Rectal smooth muscle tissue (tissue), 1 donor: ENCODE data around the gene ASCC1.

Source experiments
- H3K27ac ChIP-seq: one replicate; pipeline ENCODE4 v1.7.0; 2013; ENCODE audit warnings: low read depth, low read length, inconsistent platforms
- H3K27me3 ChIP-seq: one replicate; pipeline ENCODE4 v1.7.0; 2013; ENCODE audit warnings: low read length; ENCODE audit not compliant: control insufficient read depth, insufficient read depth
- H3K36me3 ChIP-seq: one replicate; pipeline ENCODE4 v1.7.0; 2013; ENCODE audit warnings: low read length; ENCODE audit not compliant: control insufficient read depth, insufficient read depth
- H3K4me1 ChIP-seq: one replicate; pipeline ENCODE4 v1.7.0; 2013; ENCODE audit warnings: low read length; ENCODE audit not compliant: control insufficient read depth, insufficient read depth
- H3K4me3 ChIP-seq: one replicate; pipeline ENCODE4 v1.7.0; 2013; ENCODE audit warnings: low read length
- H3K9ac ChIP-seq: one replicate; pipeline ENCODE4 v1.7.0; 2013; ENCODE audit warnings: low read length

ASCC1 gene

DNA sequence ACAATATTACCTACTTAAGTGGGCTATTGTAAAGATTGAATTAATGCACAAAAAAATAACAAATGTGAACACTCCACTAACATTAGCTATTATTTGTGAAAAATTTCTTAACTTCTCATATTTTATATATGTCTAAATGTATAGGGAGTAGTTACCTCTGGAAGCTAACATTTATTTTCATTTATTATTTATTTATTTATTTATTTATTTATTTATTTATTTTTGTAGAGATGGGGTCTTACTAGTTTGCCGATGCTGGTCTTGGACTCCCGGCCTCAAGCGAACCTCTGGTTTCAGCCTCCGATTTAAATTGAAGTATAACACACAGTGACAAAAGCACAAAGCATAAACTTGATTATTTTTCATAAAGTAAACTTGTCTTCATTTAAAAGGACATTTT is 122.6 kb downstream of the ASCC1 start:
- Histone ChIP-seq H3K4me1 (no peaks in the 10 kb centered on the region), H3K9ac (no peak overlapping the region), H3K27ac (no peak overlapping the region), H3K36me3 (no peaks in the 10 kb centered on the region), H3K27me3 (peaks cover 9% of the 10 kb centered on the region), H3K4me3 (no peak overlapping the region)

DNA sequence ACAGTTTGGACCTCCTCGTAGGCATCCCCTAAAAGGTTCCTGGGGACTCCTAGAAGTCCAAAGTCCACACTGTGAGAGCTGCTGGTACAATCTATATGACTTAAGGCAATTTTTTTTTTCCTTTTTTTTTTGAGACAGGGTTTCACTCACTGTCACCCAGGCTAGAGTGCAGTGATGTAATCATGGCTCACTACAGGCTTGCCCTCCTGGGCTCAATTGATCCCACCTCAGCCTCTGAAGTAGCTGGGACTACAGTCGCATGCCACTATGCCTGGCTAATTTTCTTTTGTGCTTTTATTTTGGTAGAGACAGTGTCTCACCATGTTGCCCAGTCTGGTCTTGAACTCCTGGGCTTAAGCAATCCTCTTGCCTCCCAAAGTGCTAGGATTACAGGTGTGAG is 123.1 kb downstream of the ASCC1 start:
- no peak overlapping the region for H3K4me3 ChIP-seq
- no peak overlapping the region for H3K9ac ChIP-seq
- no peaks in the 10 kb centered on the region for H3K4me1 ChIP-seq
- H3K36me3 ChIP-seq: no peaks in the 10 kb centered on the region
- no peak overlapping the region for H3K27ac ChIP-seq
- peaks cover 14% of the 10 kb centered on the region for H3K27me3 ChIP-seq

DNA sequence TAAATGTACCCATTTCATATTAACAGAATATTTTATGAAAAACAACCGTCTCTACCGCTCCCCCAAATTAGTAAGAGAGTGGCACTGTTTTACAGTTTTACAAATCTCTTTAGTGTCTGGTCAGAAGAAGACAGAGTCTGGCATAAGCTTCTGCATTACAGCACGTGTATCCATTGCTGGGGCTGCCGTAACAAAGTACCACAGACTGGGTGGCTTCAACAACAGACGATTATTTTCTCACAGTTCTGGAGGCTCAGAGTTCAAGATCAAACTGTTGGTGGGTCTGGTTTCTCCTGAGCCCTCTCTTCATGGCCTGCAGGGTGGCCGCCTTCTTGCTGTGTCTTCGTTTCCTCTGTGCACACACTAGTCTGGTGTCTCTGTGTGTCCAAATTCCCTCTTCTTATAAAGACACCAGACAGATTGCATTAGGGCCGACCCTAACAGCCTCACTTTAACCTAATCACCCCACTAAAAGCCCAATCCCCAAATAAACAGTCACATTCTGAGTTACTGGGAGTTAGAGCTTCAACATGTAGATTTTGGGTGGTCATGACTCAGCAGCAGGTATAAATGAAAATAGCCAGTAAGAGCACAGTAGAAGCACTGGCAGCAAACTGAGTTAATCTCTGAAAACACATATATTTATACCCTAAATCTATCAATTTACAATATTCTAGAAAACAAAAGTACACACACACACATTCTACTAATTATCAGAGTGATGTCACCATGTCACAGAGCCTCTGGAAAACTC is 123.7 kb downstream of the ASCC1 start:
- no peak overlapping the region for H3K27ac ChIP-seq
- H3K4me1 ChIP-seq: no peaks in the 10 kb centered on the region
- no peak overlapping the region for H3K4me3 ChIP-seq
- H3K27me3 ChIP-seq: peaks cover 15% of the 10 kb centered on the region
- no peaks in the 10 kb centered on the region for H3K36me3 ChIP-seq
- no peak overlapping the region for H3K9ac ChIP-seq

DNA sequence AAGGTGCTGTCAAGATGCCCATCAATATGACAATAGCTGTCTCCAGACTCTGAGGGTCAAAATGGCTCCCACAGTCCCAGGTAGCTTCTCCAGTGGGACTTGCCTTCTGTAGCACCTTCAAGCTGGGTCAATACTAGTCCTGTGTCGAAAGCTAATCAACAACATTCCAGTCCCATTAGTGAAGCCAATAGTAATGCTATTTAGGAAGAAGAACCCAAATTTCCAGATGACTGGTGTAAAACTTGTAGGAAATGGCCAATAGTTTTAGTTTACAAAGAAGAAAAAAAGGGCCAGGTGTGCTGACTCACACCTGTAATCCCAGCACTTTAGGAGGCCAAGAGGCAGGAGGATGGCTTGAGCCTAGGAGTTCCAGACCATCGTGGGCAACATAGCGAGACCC is 125.8 kb downstream of the ASCC1 start:
- H3K36me3 ChIP-seq: no peaks in the 10 kb centered on the region
- H3K27ac ChIP-seq: no peak overlapping the region
- no peak overlapping the region for H3K4me3 ChIP-seq

DNA sequence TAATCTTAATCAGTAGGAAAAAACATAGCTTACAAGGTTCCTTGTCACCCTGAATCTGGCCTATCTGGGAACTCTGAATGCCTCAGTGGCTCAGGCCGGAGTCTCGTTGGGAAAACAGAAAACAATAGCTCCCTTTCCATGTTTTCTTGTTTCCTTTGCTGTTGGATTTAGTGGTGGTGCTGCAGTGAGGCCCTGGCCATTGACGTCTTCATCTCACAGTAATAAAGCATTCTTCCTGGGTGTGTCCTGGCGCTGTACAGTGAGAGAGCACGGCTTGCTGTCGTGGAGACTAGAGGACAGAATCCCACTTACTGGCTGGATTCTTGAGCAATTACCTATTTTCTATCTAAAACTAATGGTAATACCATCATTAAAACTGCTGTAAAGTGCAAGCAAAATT is 126.5 kb downstream of the ASCC1 start:
- no peak overlapping the region for H3K27ac ChIP-seq

More for the DNA sequence above, 125.8 kb downstream of the ASCC1 start:
- H3K9ac ChIP-seq: no peak overlapping the region
- H3K27me3 ChIP-seq: peaks cover 15% of the 10 kb centered on the region
- no peaks in the 10 kb centered on the region for H3K4me1 ChIP-seq

DNA sequence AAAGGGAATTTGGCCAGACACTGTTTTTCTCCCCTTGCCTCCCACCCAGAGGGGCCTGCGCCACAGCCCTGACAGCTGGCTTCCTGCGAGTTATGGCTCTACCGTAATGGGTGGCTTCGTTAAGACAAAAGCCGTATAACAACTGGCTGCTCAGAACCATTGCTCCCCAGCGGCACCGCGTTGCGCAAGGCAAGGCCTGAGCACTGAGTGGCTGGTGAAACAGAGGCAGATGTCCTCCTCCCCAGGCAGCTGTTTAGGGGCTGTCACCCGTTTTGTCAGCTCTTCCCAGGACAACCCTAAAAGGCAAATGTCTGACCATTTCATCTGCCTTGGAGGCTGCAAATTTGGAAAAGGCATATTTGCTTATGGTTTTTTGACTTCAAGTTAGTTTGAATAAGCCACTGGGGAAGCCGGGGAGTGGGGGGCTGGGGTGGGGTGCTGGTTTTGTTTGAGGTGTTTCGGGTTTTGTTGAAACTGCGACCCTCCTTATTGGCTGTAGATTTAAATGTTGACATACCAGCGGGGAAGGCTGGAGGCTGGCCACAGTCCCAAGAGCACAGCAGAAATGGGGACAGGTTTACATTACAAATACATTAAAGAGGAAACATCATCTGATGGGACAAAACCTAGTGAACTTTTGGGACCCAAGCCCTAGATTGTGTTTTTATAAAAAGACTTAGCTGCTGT is 127.0 kb downstream of the ASCC1 start:
- Histone ChIP-seq H3K9ac (no peak overlapping the region), H3K4me1 (no peaks in the 10 kb centered on the region), H3K36me3 (no peaks in the 10 kb centered on the region), H3K27ac (no peak overlapping the region), H3K4me3 (peak overlapping the region; percentile 1), H3K27me3 (peaks cover 15% of the 10 kb centered on the region)

More for the DNA sequence above, 126.5 kb downstream of the ASCC1 start:
- Histone ChIP-seq H3K9ac (no peak overlapping the region), H3K36me3 (no peaks in the 10 kb centered on the region), H3K4me1 (no peaks in the 10 kb centered on the region), H3K27me3 (peaks cover 15% of the 10 kb centered on the region), H3K4me3 (no peak overlapping the region)

DNA sequence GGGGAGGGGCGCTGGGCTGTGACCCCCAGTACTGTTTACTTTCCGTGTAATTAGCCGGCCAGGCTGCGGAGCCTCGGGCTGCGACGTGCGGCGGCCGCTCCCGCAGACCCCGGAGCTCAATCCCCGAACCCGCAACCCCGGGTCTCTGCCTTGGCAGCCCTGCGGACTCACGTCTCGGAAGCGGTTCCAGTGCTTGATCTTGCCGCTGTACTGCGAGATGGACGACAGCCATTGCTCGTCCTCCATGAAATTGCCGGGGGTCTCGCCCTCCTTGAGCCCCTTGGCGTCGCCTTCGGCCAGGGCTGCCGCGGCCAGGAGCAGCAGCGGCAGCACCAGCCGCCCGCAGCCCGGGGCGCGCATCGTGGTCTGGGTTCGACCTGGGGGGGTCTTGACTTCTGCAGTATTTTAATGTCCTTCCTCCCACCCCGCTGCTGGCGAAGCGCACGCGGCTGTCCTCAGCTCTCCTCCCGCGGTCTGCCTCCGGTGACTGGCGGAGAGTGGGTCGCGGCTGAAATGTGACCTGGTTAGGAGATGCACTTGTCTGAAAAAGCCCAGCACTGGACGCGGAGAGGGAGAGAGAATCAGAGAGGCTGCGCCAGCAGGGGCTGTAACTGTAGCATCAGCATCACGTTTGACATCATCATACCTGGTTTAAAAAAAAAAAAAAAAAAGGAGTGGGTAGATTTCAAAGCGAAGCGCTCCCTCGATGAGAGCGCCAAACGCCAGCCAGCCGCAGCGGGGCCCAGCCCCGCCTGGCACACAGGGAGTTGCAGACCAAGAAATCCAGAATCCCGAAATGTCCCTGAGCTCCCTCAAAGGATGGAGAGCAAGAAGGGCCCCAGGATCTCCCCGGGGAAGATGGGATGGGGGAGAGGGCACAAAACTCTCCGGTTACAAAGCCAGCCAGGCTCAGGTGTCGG is 127.8 kb downstream of the ASCC1 start, which contains the start of gene SPOCK2:
Gene SPOCK2, minus strand, starts transcription at position 583 of the 920 bp plus-strand sequence. Its CDS starts 223 bp downstream, at position 360.
- Histone ChIP-seq H3K27me3 (peaks cover 15% of the 10 kb centered on the region), H3K36me3 (no peaks in the 10 kb centered on the region), H3K27ac (no peak within 1 kb of the TSS), H3K4me3 (peak within 1 kb of the TSS; percentile 67), H3K4me1 (no peaks in the 10 kb centered on the region), H3K9ac (peak within 1 kb of the TSS; percentile 17)

DNA sequence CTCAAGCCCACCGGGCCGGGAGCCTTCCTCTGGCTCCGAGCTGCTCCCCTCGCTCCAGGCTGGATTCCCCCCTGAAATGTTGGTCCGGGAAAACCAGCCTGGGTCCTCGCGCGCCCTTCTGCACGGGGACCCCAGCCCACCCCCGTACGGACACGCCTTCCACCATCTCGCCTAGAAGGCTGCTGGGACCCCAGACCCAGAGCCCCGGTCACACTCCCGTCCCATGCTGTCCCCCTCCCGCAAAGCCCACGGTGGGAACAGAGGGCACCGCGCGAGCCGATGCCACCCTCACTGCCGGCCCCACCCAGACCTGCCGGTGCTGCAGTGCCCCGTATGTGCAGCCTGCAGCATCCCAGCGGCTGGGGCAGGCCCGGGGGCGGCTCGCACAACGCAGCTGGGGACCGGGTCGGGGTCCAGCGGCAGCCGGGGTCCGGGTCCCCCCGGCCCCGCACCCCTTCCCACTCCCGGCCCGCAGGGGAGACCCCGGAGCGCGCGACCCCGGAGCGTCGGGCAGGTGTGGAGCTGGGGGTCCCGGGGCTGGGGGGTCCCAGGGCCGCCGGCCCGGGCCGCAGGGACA is 128.6 kb downstream of the ASCC1 start:
- Histone ChIP-seq H3K9ac (no peak overlapping the region), H3K4me3 (peak overlapping the region; percentile 67), H3K27ac (no peak overlapping the region), H3K4me1 (no peaks in the 10 kb centered on the region), H3K27me3 (peaks cover 15% of the 10 kb centered on the region), H3K36me3 (no peaks in the 10 kb centered on the region)

DNA sequence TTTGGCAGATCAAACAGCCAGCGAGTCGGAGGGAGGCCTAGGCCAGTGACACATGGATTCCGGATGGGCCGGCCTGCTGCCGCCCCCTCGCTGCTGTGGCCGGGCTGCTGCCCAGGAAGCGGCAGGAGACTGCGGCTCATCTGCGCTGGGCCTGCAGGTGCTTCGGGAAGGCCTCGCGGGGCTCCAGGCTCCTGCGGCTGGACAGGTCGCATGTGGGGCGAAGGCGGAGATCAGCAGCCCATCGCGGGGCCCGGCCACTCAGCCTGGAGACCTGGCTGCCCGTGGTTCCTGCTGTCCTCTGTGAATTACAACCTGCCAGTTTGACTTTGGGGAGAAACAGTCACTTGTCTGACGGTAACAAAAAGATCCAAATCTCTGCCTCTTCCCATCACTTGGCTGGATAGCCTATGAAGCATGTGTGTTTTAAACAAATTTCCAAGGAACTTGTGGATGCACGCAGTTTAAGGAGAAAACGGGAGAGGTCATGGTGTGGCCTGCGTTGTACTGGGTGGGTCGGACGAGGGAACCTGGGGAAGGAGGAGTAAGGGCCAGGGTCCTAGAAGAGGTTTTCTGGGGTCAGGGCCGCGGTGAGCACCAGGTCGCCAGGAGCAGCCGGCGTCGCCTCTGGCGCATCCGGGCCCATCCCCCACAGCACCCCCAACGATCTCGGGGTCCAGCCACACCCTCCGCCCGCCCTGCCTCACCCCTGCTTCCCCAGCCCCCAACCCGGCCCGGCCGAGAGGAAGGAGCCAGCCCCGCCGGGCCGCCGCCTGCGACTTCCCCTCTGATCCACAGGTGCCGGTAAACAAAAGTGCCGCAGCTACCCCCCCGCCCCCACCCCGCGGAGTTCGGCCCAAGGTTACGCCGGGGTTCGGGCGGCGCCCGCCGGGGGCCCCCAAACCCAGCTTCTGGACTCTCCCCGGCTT is 129.3 kb downstream of the ASCC1 start:
- H3K9ac ChIP-seq: no peak overlapping the region
- peaks cover 15% of the 10 kb centered on the region for H3K27me3 ChIP-seq
- peak overlapping the region; percentile 61 for H3K4me3 ChIP-seq
- H3K4me1 ChIP-seq: no peaks in the 10 kb centered on the region
- H3K36me3 ChIP-seq: no peaks in the 10 kb centered on the region
- no peak overlapping the region for H3K27ac ChIP-seq

DNA sequence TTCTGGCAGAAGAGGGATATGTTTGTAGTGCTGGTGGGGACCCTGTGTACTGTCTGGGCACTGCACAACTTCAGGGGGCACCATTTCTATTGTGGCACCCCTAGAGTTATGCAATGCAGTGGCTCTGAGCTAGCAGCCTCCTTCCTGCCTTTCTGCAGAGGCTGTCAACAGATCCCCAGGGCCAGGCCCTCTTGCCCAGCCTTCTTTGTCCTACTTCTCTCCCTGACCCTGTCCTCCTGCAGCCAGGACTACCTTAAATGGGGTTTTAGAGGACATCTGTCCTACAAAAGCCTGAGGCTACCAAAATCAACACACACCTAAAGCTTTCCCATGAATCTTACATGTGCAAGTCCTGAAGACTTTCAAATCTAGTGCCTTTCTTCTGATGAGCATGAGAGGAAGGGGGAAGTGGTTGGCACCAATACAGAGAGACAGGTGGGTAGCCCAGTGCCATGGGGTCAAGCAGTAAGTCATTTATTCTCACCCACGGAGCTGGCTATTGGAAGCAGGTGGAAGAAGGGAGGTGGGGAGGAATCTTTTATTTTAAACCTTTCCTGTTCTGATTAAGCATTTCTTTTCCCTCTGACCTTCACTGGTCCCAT is 130.1 kb downstream of the ASCC1 start:
- Histone ChIP-seq H3K4me1 (no peaks in the 10 kb centered on the region), H3K27ac (no peak overlapping the region), H3K27me3 (peaks cover 15% of the 10 kb centered on the region), H3K36me3 (no peaks in the 10 kb centered on the region), H3K4me3 (peak overlapping the region; percentile 13), H3K9ac (no peak overlapping the region)

DNA sequence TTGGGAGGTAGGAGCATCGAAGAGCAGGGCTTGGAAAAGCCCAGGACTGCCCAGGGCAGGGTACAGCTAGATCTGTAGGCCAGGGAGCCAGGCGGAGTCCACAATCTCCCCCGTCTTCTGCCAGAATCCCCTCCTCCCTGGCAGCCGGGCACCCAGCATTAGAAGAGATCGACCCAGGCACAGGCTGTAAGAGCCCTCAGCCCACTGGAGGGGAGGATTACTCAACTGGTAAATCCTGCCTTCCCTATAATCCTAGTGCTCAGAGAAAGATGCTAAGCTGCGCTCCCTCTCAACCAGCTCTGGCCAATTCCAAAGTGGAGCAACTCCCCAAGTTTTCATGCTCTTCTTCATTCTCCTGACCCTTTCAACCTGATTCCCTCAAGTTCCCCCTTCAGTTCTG is 130.9 kb downstream of the ASCC1 start:
- H3K36me3 ChIP-seq: no peaks in the 10 kb centered on the region
- H3K4me3 ChIP-seq: no peak overlapping the region
- no peak overlapping the region for H3K9ac ChIP-seq
- H3K4me1 ChIP-seq: no peaks in the 10 kb centered on the region
- H3K27me3 ChIP-seq: peaks cover 12% of the 10 kb centered on the region
- no peak overlapping the region for H3K27ac ChIP-seq
